ENCODE results near the gene BCAS1. TPM values are rescaled to one million over a fixed set of nuclear protein-coding genes. Genes with fewer than 3 reads are reported as not detected.
A peak's percentile ranks its signal among the peaks of the same experiment; 100 is the strongest.

BCAS1 gene
- polyA plus RNA-seq, 1 of the 3 experiments (the other 2 are of a cell fraction) = not detected

DNA sequence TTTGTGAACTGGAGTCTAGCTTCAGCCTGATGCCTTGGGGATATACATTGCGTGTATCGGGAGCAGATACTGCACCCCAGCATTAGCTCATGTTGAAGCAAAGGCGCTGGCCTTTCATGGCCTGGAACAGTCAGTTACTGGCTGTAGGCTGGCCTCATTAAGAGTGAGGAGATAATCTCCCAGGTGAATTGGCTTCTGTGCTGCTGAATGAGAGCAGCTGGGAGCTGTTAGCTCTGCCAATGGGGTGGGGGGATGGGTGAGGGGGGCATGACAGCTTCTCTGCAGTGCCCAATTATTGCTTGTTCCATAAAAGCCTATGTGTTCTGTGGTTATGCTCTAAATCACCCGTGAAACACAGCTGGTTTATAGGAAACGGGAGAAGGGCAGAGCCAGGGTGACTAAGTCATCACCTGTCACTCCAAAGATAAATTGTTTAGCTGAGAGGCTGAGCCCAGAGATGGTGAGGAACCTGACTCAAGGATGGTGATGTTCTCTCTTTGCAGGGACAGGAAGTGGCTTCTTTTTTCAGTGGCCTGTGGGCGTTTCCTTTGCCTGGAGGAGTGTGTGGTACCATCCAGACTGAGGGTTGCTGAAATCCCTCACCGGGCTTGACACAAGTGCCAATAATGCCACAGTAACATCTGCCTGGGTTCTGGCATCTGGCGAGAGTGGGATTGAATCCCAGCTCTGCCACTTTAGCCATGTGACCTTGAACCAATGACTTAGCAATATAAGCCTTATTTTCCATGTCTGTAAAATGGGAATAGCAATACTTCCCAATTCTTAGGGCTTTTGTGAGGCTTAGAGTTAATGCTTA lies 170.8 kb downstream of the BCAS1 start:
- H3K4me1 ChIP-seq (ENCODE audit: control insufficient read depth in 1 of 2, insufficient read depth in 2 of 2, low read depth in 1 of 2, low read length in 1 of 2) = peaks cover 31 to 36% of the 10 kb centered on the region in 2 experiments
- POLR2A ChIA-PET = interaction anchor here (1.0 kb wide), 1 partner anchor 149 kb away, joined by 3 read pairs; no protein-coding TSS in a partner anchor
- peaks cover 42% of the 10 kb centered on the region for H3F3A ChIP-seq (replicated peaks; ENCODE audit: insufficient read depth)
- no peaks in the 10 kb centered on the region for H3K36me3 ChIP-seq (replicated peaks in 1 of 2; ENCODE audit: control insufficient read depth in 1 of 2, insufficient read depth in 2 of 2, low read length in 1 of 2)
- CTCF ChIA-PET = interaction anchor here (0.7 to 3.2 kb wide), 6 partner anchors 17 to 321 kb away, joined by 3 to 20 read pairs (median 8); no protein-coding TSS in a partner anchor
- DNase-seq = peak; percentile 38
- H3K4me3 ChIP-seq (ENCODE audit: low read depth in 2 of 2, low read length in 1 of 2) = no peak overlapping the region
- peak overlapping the region; percentile 73; the same call in 1 of the 2 replicates for H3K9ac ChIP-seq
- no peak overlapping the region for H2AFZ ChIP-seq (ENCODE audit: low read depth)
- WGBS (ENCODE audit: low lambda C conversion rate) = 25% methylated on average over 7 of the region's 8 CpGs
- no peaks in the 10 kb centered on the region for H3K9me3 ChIP-seq
- peak overlapping the region; percentile 44 to 99 for H3K27ac ChIP-seq (ENCODE audit: low read depth in 2 of 2, low read length in 1 of 2)
- no peaks in the 10 kb centered on the region for H4K20me1 ChIP-seq (ENCODE audit: insufficient read depth)
- peak overlapping the region; percentile 65 for H3K4me2 ChIP-seq
- no peaks in the 10 kb centered on the region for H3K27me3 ChIP-seq (ENCODE audit: insufficient read depth)
- H3K9me2 ChIP-seq = no peaks in the 10 kb centered on the region
- no peaks in the 10 kb centered on the region for H3K79me2 ChIP-seq (ENCODE audit: insufficient read depth)
- peak; percentile 76; the same call in 1 of the 2 replicates for TF ChIP-seq MEF2A (IDR thresholded peaks at IDR 0.05; ENCODE audit: borderline replicate concordance, low read depth)
- TF ChIP-seq, protein P1, sequence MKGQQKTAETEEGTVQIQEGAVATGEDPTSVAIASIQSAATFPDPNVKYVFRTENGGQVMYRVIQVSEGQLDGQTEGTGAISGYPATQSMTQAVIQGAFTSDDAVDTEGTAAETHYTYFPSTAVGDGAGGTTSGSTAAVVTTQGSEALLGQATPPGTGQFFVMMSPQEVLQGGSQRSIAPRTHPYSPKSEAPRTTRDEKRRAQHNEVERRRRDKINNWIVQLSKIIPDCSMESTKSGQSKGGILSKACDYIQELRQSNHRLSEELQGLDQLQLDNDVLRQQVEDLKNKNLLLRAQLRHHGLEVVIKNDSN (IDR thresholded peaks at IDR 0.05; ENCODE audit: borderline replicate concordance, low read depth) = peak; percentile 46
- peak; percentile 82 for TF ChIP-seq FOXM1 (IDR thresholded peaks at IDR 0.05; ENCODE audit: low read depth)
- TF ChIP-seq GATA2 (CRISPR knock-in tag; IDR thresholded peaks at IDR 0.05) = peak; percentile 49; the same call in 1 of the 2 replicates
- TF ChIP-seq SMC3 (IDR thresholded peaks at IDR 0.05; ENCODE audit: low read depth, low read length) = no peak
- TF ChIP-seq TCF12 (IDR thresholded peaks at IDR 0.05) = peak; percentile 97
- peak; percentile 79 for TF ChIP-seq TEAD4 (IDR thresholded peaks at IDR 0.05; ENCODE audit: borderline replicate concordance, insufficient read depth)
- TF ChIP-seq RFX5 (IDR thresholded peaks at IDR 0.05; ENCODE audit: low read length) = no peak
- TF ChIP-seq, protein P2, sequence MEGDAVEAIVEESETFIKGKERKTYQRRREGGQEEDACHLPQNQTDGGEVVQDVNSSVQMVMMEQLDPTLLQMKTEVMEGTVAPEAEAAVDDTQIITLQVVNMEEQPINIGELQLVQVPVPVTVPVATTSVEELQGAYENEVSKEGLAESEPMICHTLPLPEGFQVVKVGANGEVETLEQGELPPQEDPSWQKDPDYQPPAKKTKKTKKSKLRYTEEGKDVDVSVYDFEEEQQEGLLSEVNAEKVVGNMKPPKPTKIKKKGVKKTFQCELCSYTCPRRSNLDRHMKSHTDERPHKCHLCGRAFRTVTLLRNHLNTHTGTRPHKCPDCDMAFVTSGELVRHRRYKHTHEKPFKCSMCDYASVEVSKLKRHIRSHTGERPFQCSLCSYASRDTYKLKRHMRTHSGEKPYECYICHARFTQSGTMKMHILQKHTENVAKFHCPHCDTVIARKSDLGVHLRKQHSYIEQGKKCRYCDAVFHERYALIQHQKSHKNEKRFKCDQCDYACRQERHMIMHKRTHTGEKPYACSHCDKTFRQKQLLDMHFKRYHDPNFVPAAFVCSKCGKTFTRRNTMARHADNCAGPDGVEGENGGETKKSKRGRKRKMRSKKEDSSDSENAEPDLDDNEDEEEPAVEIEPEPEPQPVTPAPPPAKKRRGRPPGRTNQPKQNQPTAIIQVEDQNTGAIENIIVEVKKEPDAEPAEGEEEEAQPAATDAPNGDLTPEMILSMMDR (IDR thresholded peaks at IDR 0.05) = no peak
- 0 out of 2 replicates have a peak, but pooled peaks have one; percentile 20 for TF ChIP-seq YY1 (IDR thresholded peaks at IDR 0.05; ENCODE audit: low read depth)
- TF ChIP-seq GABPA (IDR thresholded peaks at IDR 0.05; ENCODE audit: low read depth) = peak; percentile 49
- TF ChIP-seq EZH2phosphoT487 (IDR thresholded peaks at IDR 0.05; ENCODE audit: borderline replicate concordance, low read depth) = no peak
- no peak for TF ChIP-seq RCOR1 (IDR thresholded peaks at IDR 0.05; ENCODE audit: low read length)
- TF ChIP-seq, protein P3, sequence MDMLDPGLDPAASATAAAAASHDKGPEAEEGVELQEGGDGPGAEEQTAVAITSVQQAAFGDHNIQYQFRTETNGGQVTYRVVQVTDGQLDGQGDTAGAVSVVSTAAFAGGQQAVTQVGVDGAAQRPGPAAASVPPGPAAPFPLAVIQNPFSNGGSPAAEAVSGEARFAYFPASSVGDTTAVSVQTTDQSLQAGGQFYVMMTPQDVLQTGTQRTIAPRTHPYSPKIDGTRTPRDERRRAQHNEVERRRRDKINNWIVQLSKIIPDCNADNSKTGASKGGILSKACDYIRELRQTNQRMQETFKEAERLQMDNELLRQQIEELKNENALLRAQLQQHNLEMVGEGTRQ (IDR thresholded peaks at IDR 0.05; ENCODE audit: borderline replicate concordance, low read depth, low read length) = no peak
- no peak; the same call in 1 of the 2 replicates for TF ChIP-seq ELF1 (IDR thresholded peaks at IDR 0.05)
- TF ChIP-seq, protein P4, sequence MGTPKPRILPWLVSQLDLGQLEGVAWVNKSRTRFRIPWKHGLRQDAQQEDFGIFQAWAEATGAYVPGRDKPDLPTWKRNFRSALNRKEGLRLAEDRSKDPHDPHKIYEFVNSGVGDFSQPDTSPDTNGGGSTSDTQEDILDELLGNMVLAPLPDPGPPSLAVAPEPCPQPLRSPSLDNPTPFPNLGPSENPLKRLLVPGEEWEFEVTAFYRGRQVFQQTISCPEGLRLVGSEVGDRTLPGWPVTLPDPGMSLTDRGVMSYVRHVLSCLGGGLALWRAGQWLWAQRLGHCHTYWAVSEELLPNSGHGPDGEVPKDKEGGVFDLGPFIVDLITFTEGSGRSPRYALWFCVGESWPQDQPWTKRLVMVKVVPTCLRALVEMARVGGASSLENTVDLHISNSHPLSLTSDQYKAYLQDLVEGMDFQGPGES (IDR thresholded peaks at IDR 0.05; ENCODE audit: low read depth, low read length) = no peak
- TF ChIP-seq POLR2AphosphoS5 (IDR thresholded peaks at IDR 0.05; ENCODE audit: low read depth, low read length) = peak; percentile 65; the same call in 1 of the 2 replicates
- TF ChIP-seq NRF1 (IDR thresholded peaks at IDR 0.05; ENCODE audit: low read depth, low read length) = no peak
- TF ChIP-seq EP300 (IDR thresholded peaks at IDR 0.05; ENCODE audit: borderline replicate concordance in 1 of 2, low read depth in 1 of 2, low read length in 1 of 2) = peak; percentile 59 to 93
- no peak; the same call in 1 of the 2 replicates for TF ChIP-seq RAD21 (IDR thresholded peaks at IDR 0.05; ENCODE audit: low read length)
- no peak for TF ChIP-seq TAF1 (IDR thresholded peaks at IDR 0.05; ENCODE audit: borderline replicate concordance, low read depth, low read length)
- no peak for TF ChIP-seq FOXJ3 (CRISPR knock-in tag; IDR thresholded peaks at IDR 0.05)
- peak; percentile 64 for TF ChIP-seq CHD2 (IDR thresholded peaks at IDR 0.05; ENCODE audit: low read length, partially characterized antibody)
- TF ChIP-seq, protein P5, sequence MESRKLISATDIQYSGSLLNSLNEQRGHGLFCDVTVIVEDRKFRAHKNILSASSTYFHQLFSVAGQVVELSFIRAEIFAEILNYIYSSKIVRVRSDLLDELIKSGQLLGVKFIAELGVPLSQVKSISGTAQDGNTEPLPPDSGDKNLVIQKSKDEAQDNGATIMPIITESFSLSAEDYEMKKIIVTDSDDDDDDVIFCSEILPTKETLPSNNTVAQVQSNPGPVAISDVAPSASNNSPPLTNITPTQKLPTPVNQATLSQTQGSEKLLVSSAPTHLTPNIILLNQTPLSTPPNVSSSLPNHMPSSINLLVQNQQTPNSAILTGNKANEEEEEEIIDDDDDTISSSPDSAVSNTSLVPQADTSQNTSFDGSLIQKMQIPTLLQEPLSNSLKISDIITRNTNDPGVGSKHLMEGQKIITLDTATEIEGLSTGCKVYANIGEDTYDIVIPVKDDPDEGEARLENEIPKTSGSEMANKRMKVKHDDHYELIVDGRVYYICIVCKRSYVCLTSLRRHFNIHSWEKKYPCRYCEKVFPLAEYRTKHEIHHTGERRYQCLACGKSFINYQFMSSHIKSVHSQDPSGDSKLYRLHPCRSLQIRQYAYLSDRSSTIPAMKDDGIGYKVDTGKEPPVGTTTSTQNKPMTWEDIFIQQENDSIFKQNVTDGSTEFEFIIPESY (IDR thresholded peaks at IDR 0.05; ENCODE audit: borderline replicate concordance, low read depth) = peak; percentile 77
- no peak; the same call in 1 of the 2 replicates for TF ChIP-seq MXI1 (IDR thresholded peaks at IDR 0.05; ENCODE audit: low read depth, low read length)
- TF ChIP-seq RXRA (IDR thresholded peaks at IDR 0.05; ENCODE audit: borderline replicate concordance, low read depth) = peak; percentile 90; the same call in 1 of the 2 replicates

All from SK-N-SH (cell line).